Smooth muscle cell (in vitro differentiated cells): ENCODE results near the gene C12orf75. TPM values are rescaled to one million over a fixed set of nuclear protein-coding genes. Genes with fewer than 3 reads are reported as not detected.

Experiments
- DNase-seq: peaks from one replicate; lab custom pipeline; 2025; ENCODE audit not compliant: unreplicated experiment; lab: John Stamatoyannopoulos, UW
- H2AFZ ChIP-seq: fragments of 200-600 bp; sonication (generic); 2 replicates; pipeline ENCODE4 v1.6.0; 2016; ENCODE audit warnings: antibody characterized with exemption, low read depth, mild to moderate bottlenecking
- H3F3A ChIP-seq: fragments of 200-600 bp; sonication (generic); 2 replicates; pipeline ENCODE4 v1.6.0; 2017; ENCODE audit warnings: antibody characterized with exemption, low read depth
- H3K27ac ChIP-seq: fragments of 200-600 bp; sonication (generic); 2 replicates; pipeline ENCODE4 v1.5.1; 2016; ENCODE audit warnings: low read depth, mild to moderate bottlenecking
- H3K27me3 ChIP-seq: fragments of 200-600 bp; sonication (generic); 2 replicates; pipeline ENCODE4 v1.6.1; 2016; ENCODE audit warnings: low read depth, mild to moderate bottlenecking
- H3K36me3 ChIP-seq: fragments of 200-600 bp; sonication (generic); 2 replicates; pipeline ENCODE4 v1.5.1; 2016; ENCODE audit warnings: low read depth
- H3K4me1 ChIP-seq: fragments of 200-600 bp; sonication (generic); 2 replicates; pipeline ENCODE4 v1.5.1; 2016; ENCODE audit warnings: low read depth
- H3K4me2 ChIP-seq: fragments of 200-600 bp; sonication (generic); 2 replicates; pipeline ENCODE4 v1.6.0; 2016; ENCODE audit warnings: mild to moderate bottlenecking
- H3K4me3 ChIP-seq: fragments of 200-600 bp; sonication (generic); 2 replicates; pipeline ENCODE4 v1.5.1; 2016; ENCODE audit warnings: mild to moderate bottlenecking
- H3K79me2 ChIP-seq: fragments of 200-600 bp; sonication (generic); 2 replicates; pipeline ENCODE4 v1.6.0; 2016; ENCODE audit warnings: low read depth, mild to moderate bottlenecking
- H3K9ac ChIP-seq: fragments of 200-600 bp; sonication (generic); 2 replicates; pipeline ENCODE4 v1.6.0; 2016; ENCODE audit warnings: low read depth
- H3K9me3 ChIP-seq: fragments of 200-600 bp; sonication (generic); replicated peaks from 2 replicates; pipeline ENCODE4 v1.5.1; 2016; ENCODE audit warnings: low read depth
- H4K20me1 ChIP-seq: fragments of 200-600 bp; sonication (generic); 2 replicates; pipeline ENCODE4 v1.6.0; 2016; ENCODE audit warnings: low read depth
- whole genome bisulfite sequencing: methylation state at CpG from one replicate; pipeline ENCODE4 v1.1.7; 2016; ENCODE audit warnings: low lambda C conversion rate; 5-methylcytosine and 5-hydroxymethylcytosine counted together
- polyA plus RNA-seq: library from polyadenylated mRNA; unstranded; fragments of >200 nt; fragmentation: Nextera tagmentation; extraction: Ambion mirVana; gene quantifications from 2 replicates; pipeline ENCODE4 v1.2.1, GENCODE V29; 2016
- total RNA-seq: library from RNA; depleted of rRNA; stranded (reverse); fragments of >200 nt; gene quantifications from 2 replicates; pipeline ENCODE4 v1.2.3, GENCODE V29; 2014
- TF ChIP-seq, protein P1 (sequence below): fragments of 200-600 bp; sonication (generic); IDR thresholded peaks from 2 replicates; pipeline ENCODE4 v1.5.1; 2017; ENCODE audit warnings: borderline replicate concordance, mild to moderate bottlenecking, antibody characterized with exemption; ENCODE audit not compliant: insufficient read depth, poor library complexity, severe bottlenecking

Gene C12orf75
- total and polyA plus RNA-seq, 2 experiments from 2014 or later: 201 to 309 TPM

DNA sequence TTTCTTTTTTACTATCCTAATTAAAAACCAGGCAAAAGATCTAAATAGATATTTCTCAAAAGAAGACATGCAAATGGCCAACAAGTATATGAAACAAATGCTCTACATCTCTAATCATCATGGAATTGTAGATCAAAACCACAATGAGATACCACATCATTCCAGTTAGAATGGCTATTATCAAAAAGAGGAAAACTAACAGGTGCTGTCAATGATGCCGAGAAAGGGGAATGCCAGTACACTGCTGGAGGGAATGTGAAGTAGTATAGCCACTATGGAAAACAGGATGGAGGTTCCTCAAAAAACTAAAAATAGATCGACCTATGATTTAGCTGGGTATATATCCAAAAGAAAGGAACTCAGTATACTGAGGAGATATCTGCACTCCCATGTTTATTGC lies 39.0 kb upstream of the C12orf75 start:
- Histone ChIP-seq H3F3A (no peaks in the 10 kb centered on the region), H3K27ac (no peak overlapping the region), H3K4me3 (no peak overlapping the region), H3K9ac (no peak overlapping the region), H3K9me3 (no peaks in the 10 kb centered on the region), H3K36me3 (no peaks in the 10 kb centered on the region), H3K4me1 (no peaks in the 10 kb centered on the region), H2AFZ (no peak overlapping the region), H3K27me3 (no peaks in the 10 kb centered on the region), H3K4me2 (no peak overlapping the region), H4K20me1 (no peaks in the 10 kb centered on the region), H3K79me2 (no peaks in the 10 kb centered on the region)
- TF ChIP-seq, protein P1, sequence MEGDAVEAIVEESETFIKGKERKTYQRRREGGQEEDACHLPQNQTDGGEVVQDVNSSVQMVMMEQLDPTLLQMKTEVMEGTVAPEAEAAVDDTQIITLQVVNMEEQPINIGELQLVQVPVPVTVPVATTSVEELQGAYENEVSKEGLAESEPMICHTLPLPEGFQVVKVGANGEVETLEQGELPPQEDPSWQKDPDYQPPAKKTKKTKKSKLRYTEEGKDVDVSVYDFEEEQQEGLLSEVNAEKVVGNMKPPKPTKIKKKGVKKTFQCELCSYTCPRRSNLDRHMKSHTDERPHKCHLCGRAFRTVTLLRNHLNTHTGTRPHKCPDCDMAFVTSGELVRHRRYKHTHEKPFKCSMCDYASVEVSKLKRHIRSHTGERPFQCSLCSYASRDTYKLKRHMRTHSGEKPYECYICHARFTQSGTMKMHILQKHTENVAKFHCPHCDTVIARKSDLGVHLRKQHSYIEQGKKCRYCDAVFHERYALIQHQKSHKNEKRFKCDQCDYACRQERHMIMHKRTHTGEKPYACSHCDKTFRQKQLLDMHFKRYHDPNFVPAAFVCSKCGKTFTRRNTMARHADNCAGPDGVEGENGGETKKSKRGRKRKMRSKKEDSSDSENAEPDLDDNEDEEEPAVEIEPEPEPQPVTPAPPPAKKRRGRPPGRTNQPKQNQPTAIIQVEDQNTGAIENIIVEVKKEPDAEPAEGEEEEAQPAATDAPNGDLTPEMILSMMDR: no peak
- WGBS: 94% methylated on average over 2 of the region's 2 CpGs
- no peak for DNase-seq

DNA sequence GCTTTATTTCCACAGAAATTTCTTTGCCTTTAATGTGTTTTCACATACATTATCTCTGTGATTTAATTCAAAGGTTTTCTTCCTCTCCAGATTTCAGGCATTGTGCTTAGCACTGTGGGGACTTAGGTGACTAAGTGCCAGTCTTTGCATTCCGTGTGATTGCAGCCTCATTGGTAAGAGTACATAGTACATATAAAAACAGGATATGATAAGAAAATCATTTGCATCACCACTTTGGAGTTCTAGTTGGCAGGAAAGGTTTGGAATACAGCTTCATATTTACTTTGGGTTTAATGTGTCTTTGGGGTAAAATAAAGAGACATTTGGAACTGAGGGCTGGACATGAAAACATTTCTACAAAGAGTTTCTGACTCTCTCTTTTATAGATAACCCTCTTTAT lies 37.8 kb upstream of the C12orf75 start:
- H4K20me1 ChIP-seq: no peaks in the 10 kb centered on the region
- H3K79me2 ChIP-seq: no peaks in the 10 kb centered on the region
- WGBS: 54% methylated on average over 1 of the region's 1 CpG
- no peaks in the 10 kb centered on the region for H3K36me3 ChIP-seq
- no peak overlapping the region for H3K27ac ChIP-seq
- no peak overlapping the region for H3K4me3 ChIP-seq
- H2AFZ ChIP-seq: no peak overlapping the region
- H3K4me2 ChIP-seq: no peak overlapping the region
- H3K4me1 ChIP-seq: no peaks in the 10 kb centered on the region
- no peaks in the 10 kb centered on the region for H3F3A ChIP-seq
- no peaks in the 10 kb centered on the region for H3K9me3 ChIP-seq
- no peaks in the 10 kb centered on the region for H3K27me3 ChIP-seq
- no peak for DNase-seq
- H3K9ac ChIP-seq: no peak overlapping the region
- TF ChIP-seq, protein P1: no peak

DNA sequence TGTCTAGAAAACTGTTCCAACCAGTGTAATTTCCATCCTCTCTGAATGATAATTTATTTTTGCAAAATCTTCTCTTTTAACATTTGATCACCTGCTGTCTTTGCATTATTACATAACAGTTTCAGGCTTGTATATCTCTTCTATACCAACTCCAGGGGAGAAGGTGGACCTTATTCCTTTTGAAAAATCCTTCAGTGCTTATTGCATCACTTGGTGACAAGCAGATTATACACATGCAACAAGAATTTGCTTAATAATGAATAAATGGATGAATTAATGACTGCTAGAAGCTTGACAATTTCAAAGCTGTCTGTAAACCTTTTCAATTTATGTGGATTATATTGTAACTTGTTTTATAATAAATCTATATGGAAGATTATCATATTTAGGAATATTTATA lies 37.3 kb upstream of the C12orf75 start:
- Histone ChIP-seq H3K4me3 (no peak overlapping the region), H4K20me1 (no peaks in the 10 kb centered on the region), H3K79me2 (no peaks in the 10 kb centered on the region), H3K27ac (no peak overlapping the region), H3F3A (no peaks in the 10 kb centered on the region), H3K4me1 (no peaks in the 10 kb centered on the region), H3K9ac (no peak overlapping the region), H3K9me3 (no peaks in the 10 kb centered on the region), H2AFZ (no peak overlapping the region), H3K36me3 (no peaks in the 10 kb centered on the region), H3K27me3 (no peaks in the 10 kb centered on the region), H3K4me2 (no peak overlapping the region)
- DNase-seq: no peak
- TF ChIP-seq, protein P1: no peak

DNA sequence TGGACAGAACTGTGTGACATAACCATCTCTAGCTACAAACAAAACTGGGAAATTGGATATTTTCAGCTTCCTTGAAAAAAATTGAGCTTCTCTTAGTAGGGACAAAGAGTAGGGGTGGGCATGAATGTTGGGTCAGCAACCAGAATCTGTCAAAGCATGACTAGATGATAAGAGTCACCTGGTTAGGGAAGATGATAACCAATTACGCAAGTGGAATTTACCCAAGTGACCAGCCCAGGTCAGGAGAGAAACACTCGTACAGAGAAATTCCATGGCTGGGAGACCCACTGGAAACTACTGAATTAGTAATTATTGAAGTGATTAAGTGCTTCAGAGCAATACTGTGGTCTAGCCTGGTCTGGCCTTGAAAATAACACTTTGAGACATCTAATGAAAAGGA lies 36.3 kb upstream of the C12orf75 start:
- no peaks in the 10 kb centered on the region for H3K27me3 ChIP-seq
- no peak overlapping the region for H2AFZ ChIP-seq
- TF ChIP-seq, protein P1: no peak
- H3K4me1 ChIP-seq: no peaks in the 10 kb centered on the region
- H3K36me3 ChIP-seq: no peaks in the 10 kb centered on the region
- no peak overlapping the region for H3K4me2 ChIP-seq
- WGBS: 87% methylated on average over 2 of the region's 2 CpGs
- no peak overlapping the region for H3K4me3 ChIP-seq
- DNase-seq: no peak
- H3K9ac ChIP-seq: no peak overlapping the region
- H3K9me3 ChIP-seq: no peaks in the 10 kb centered on the region
- no peaks in the 10 kb centered on the region for H3F3A ChIP-seq
- no peak overlapping the region for H3K27ac ChIP-seq
- no peaks in the 10 kb centered on the region for H4K20me1 ChIP-seq
- no peaks in the 10 kb centered on the region for H3K79me2 ChIP-seq
